Left colon (tissue), 2 donors: ENCODE data around the gene SLC25A26. TPM values are rescaled to one million over a fixed set of nuclear protein-coding genes. Genes with fewer than 3 reads are reported as not detected.
"Not testable (repeated sequence)": the region's sequence is repeated elsewhere in the genome, so short reads cannot be mapped to it uniquely, and the experiment has no call there.

ENCODE experiments used
- ATAC-seq: fragments of 200-7000 bp; cut with Tn5 transposase; one replicate; pipeline ENCODE4 v1.9.1; 2020; ENCODE audit warnings: mild to moderate bottlenecking, moderate library complexity
- DNase-seq, 2 donors: peaks; one replicate each; pipeline ENCODE4 v3.0.0-alpha.2; 2020
- intact Hi-C, 2 donors: fragments of 100-400 bp; cut with DNase I in 1 of 2; cut with micrococcal nuclease in 1 of 2; formaldehyde crosslinking; loops; one replicate each; pipeline versions ENCODE4 v1.11.2 to v1.14.0; 2022; cut with DNase I, micrococcal nuclease
- total RNA-seq, 2 donors: library from RNA; stranded (reverse); fragmentation: NEBNext Ultra II Directional; extraction: Animal tissue kit (Norgen Biotek cat#: 25700); gene quantifications; one replicate each; pipeline ENCODE4 v1.2.1, GENCODE V29; 2021
- donor health status: DM: no; HTN: no; CAD: no.
- donor health status: DM: yes; HTN: yes; CAD: no.

SLC25A26 gene
- total RNA-seq, 2 donors from 2014 or later = 17.2 to 18.9 TPM

DNA sequence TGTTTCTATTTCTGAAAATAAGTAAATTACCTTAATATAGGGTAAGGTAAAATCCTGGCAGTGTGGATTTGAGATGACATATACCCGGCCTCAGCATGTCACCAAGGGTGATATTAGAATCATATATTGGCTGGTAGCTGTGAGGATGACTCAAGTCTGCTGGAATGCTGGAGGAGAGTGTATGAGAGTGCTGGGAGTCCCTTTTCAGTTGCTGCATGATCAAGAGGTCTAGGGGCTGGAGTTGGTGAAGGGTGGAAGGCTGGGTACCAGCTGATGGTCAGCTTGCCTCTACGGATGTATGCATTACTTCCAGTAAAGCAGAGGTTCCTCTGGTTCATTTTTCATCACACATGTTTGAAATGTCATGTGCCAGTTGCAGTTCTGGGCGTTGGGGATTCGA, 40.6 kb downstream of the SLC25A26 start:
- DNase-seq = no peak
- no peak for ATAC-seq
- intact Hi-C loops = no loop called here

GRCh38 chr3:66265649-66266048, 44.8 kb downstream of the SLC25A26 start:
- intact Hi-C loops = no loop called here
- ATAC-seq (no peak), DNase-seq (no peak)

DNA sequence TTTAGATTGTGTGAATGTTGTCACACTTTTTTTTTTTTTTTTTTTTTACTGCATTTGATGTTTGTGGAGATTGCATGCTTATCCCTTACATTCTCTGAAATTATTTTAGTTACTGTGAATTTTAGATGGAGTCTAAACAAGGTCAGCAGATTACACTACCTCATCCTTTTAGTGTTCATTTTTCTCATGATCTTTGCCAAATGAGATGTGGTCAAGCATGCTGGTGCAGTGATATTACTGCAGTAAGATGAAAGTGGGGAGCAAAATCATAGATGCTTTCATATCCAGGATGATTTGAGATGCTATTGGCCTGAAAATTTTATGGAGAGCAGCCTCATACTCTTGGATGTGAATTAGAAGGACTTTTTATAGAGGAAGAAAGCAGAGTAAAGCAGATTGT, 45.8 kb downstream of the SLC25A26 start:
- no peak for DNase-seq
- no peak for ATAC-seq
- intact Hi-C loops = no loop called here

GRCh38 chr3:66267031-66267430, 46.2 kb downstream of the SLC25A26 start:
- ATAC-seq (peak; percentile 90), DNase-seq (no peak)
- intact Hi-C loops = no loop called here

DNA sequence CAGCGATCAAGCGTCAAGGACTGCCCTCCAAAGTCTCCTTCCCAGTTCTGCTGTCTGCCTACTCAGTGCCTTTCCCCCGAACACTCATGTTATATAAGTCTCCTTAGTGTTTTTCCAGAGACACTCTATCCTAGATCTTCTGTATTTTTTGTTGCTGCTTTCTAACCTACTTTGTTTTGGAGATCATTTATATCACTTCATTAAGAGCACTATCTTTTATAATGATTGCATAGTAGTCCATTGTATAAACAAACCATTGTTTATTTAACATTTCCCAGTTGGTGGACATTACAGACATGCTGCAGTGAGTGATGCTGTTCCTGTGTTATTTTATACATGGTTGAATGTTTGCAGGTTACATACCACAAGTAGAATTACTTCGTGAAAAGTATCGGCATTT, 47.1 kb downstream of the SLC25A26 start:
- DNase-seq = no peak
- intact Hi-C loops = no loop called here
- ATAC-seq = no peak

GRCh38 chr3:66268864-66269263, 48.1 kb downstream of the SLC25A26 start:
- intact Hi-C loops = no loop called here
- DNase-seq (no peak), ATAC-seq (peak; percentile 64)

DNA sequence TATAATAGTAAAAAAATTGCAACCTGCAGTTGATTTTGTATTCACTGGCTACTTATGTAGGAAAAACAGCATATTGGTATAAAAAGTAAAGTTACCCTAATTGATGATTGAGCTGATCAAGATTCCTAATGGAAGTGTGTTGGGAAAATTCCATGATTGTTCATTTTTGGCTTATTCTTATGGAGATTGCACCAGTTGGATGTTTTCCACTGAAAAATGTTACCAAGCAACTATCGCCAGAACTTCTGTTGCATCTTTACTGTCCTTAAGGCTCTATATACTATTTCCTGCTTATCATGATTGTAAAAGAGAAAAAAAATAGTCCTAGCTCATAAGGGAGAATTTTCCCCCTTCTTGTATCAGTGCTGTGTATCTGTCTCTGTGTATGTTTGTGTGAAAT, 48.6 kb downstream of the SLC25A26 start:
- no peak for ATAC-seq
- intact Hi-C loops = no loop called here
- no peak for DNase-seq

DNA sequence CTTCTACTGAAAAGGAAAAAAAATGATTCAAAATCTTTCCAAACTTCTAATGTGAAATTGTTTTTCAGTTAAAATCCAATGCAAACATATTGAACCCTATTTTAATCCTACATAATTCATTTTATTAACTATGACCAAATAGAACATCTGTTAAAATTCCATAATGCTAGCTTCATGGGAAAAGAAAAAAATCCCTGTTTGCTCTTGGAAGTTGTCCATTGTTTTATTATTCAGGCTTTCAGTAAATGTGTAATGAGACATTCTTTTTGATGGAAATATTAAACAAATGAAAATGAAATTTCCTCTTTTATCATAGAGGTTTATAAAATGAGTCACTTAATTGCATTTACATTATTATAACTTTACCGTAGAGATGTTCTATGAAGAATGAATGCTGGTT, 49.5 kb downstream of the SLC25A26 start:
- DNase-seq = no peak
- intact Hi-C loops = loop anchor here in 1 of 2 donors (10.0 kb wide), 1 partner anchor 105 kb away; no protein-coding TSS in a partner anchor
- ATAC-seq = no peak

DNA sequence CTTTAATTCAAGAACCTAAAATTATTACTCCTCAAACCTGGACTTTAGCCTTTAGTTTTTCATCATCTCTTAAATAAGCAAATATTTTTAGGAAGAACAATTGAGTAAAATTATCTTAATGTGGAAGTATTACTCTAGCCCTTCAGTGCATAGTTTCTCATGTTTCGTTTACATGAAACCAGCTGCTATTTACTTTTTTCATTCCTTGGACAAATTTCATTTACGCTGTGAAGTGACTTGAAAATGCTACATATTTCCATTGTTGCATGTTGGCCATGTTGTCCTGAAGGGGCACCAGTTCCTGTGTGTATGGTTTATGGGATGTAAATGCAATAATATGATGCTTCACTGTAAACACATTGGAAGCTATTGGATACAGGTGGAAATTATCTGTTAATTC, 49.9 kb downstream of the SLC25A26 start:
- no peak for ATAC-seq
- intact Hi-C loops = loop anchor here in 1 of 2 donors (10.0 kb wide), 1 partner anchor 104 kb away; no protein-coding TSS in a partner anchor
- no peak for DNase-seq

- DNase-seq (no peak), ATAC-seq (no peak)
- intact Hi-C loops = loop anchor here in 1 of 2 donors (10.0 kb wide), 1 partner anchor 104 kb away; no protein-coding TSS in a partner anchor
These were observed 50.4 kb downstream of the SLC25A26 start for GRCh38 chr3:66271231-66271630.

GRCh38 chr3:66272016-66272415, 51.2 kb downstream of the SLC25A26 start:
- DNase-seq (no peak), ATAC-seq (no peak)
- intact Hi-C loops = loop anchor here in 1 of 2 donors (10.0 kb wide), 1 partner anchor 103 kb away; no protein-coding TSS in a partner anchor

- not testable (repeated sequence) for ATAC-seq
- intact Hi-C loops = loop anchor here in 1 of 2 donors (5.0 to 10.0 kb wide), 2 partner anchors 100 to 542 kb away; no protein-coding TSS in a partner anchor
These were observed 54.0 kb downstream of the SLC25A26 start for GRCh38 chr3:66274837-66275236.

DNA sequence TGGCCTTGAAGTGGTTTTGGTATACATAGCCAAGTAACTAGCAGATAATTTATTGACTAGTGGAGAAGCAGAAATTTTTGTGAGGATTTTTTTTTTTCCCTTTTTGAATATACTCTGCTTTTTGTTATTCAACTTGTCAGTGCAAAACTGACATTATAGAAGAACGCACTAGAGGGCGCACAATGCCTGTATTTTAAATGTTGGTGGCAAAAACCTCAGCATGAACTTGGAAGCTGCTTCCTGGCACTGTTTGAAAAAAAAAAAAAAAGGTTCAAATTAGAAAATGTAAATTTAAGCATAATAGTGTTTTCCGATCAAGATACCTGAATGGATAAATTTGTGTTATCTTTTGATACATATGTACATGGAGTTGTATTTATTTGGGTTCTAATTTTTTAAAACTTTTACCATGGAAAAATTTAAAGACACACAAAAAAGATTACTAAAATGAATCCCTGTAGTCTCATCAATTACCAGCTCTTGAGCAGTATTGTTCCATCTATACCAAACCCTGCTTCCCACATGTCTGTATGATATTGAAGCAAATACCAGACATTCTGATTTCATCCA, 56.0 kb downstream of the SLC25A26 start:
- ATAC-seq (peak; percentile 75), DNase-seq (peak; percentile 31 to 63)
- intact Hi-C loops = loop anchor here in 1 of 2 donors (5.0 to 10.0 kb wide), 2 partner anchors 98 to 541 kb away; no protein-coding TSS in a partner anchor

More at GRCh38 chr3:66274837-66275236, 54.0 kb downstream of the SLC25A26 start:
- DNase-seq = not testable (repeated sequence)

DNA sequence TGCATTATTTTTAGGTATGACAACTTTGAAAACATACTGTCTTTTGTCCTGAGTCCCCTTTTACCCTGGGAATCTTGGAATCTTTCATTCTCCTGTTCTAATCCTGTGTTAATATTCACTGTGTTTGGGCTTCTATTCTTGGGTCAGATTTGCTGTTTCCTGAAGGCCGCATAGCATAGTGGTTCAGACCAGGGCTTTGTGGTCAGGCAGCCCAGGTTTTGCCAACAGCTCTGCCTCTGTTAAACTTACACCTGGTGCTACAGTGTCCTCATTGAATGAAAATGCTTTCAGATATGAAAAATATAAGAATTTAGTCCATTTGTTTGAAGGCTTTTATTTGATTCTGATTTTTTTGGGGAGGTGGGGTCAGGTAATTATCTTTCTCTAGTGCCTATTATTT, 58.4 kb downstream of the SLC25A26 start:
- DNase-seq (no peak), ATAC-seq (no peak)
- intact Hi-C loops = loop anchor here in 1 of 2 donors (5.0 to 10.0 kb wide), 2 partner anchors 96 to 538 kb away; no protein-coding TSS in a partner anchor

GRCh38 chr3:66280304-66280703, 59.5 kb downstream of the SLC25A26 start:
- DNase-seq = no peak
- no peak for ATAC-seq

GRCh38 chr3:66291922-66292321, 71.1 kb downstream of the SLC25A26 start:
- ATAC-seq, DNase-seq, intact Hi-C loops: not testable (repeated sequence)

More at GRCh38 chr3:66280304-66280703, 59.5 kb downstream of the SLC25A26 start:
- intact Hi-C loops = no loop called here

GRCh38 chr3:66297260-66297873, 76.6 kb downstream of the SLC25A26 start:
- ATAC-seq = peak; percentile 84
- no peak for DNase-seq
- intact Hi-C loops = no loop called here

DNA sequence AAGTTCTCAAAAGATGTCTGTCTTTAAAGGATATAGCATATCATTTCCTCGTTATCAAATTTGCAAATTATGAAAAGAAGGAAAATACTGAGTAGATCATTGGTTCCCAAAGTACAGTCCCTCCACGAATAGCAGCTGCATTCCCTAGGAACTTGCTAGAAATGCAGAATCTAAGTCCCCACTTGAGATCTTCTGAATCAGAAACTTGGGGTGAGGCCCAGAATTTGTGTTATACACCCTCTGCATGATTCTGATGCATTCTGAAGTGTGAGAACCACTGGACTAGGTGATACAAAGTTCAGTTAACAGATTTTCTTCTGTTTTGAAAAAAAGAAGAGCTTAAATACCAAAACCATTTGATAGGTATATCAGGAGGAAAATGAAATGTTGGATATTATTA, 77.1 kb downstream of the SLC25A26 start:
- ATAC-seq (no peak), DNase-seq (no peak)
- intact Hi-C loops = no loop called here

- ATAC-seq = peak; percentile 17
- intact Hi-C loops = no loop called here
- DNase-seq = no peak
These were observed 77.8 kb downstream of the SLC25A26 start for GRCh38 chr3:66298591-66298990.

DNA sequence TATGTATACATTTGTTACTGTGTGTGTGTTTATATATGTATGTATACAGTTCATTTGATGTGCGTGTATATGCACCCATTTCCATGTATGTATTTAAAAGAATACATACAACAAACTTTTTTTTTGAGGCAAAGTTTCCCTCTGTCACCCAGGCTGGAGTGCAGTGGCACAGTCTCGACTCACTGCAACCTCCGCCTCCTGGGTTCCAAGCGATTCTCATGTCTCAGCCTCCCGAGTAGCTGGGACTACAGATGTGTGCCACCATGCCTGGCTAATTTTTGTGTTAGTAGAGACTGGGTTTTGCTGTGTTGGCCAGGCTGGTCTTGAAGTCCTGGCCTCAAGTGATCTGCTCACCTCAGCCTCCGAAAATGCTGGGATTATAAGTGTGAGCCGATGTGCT, 78.3 kb downstream of the SLC25A26 start:
- intact Hi-C loops = not testable (repeated sequence)

More for the DNA sequence above, 78.3 kb downstream of the SLC25A26 start:
- not testable (repeated sequence) for ATAC-seq, DNase-seq
